H9 (cell line): ENCODE measurements around the gene TLDC2. TPM values are rescaled to one million over a fixed set of nuclear protein-coding genes. Genes with fewer than 3 reads are reported as not detected.

Source experiments
- DNase-seq: peaks from one replicate; pipeline ENCODE4 v3.0.0-alpha.2; 2017
- H2AFZ ChIP-seq: one replicate; pipeline ENCODE4 v1.6.1; 2013; ENCODE audit warnings: mild to moderate bottlenecking, low read length, control low read depth, moderate library complexity
- H2AK5ac ChIP-seq: 2 replicates; pipeline ENCODE4 v1.6.1; 2013; ENCODE audit warnings: low read length, control low read depth, mixed read lengths; ENCODE audit not compliant: insufficient read length
- H2BK120ac ChIP-seq: one replicate; pipeline ENCODE4 v1.6.1; 2013; ENCODE audit warnings: low read depth, mild to moderate bottlenecking, low read length, control low read depth, inconsistent platforms; ENCODE audit not compliant: poor library complexity, severe bottlenecking
- H2BK12ac ChIP-seq: 2 replicates; pipeline ENCODE4 v1.6.1; 2013; ENCODE audit warnings: low read length, control low read depth, mixed read lengths, low read depth; ENCODE audit not compliant: insufficient read length
- H2BK15ac ChIP-seq: 2 replicates; pipeline ENCODE4 v1.6.1; 2013; ENCODE audit warnings: low read depth, low read length, control low read depth
- H2BK20ac ChIP-seq: one replicate; pipeline ENCODE4 v1.6.1; 2013; ENCODE audit warnings: low read depth, mild to moderate bottlenecking, low read length, control low read depth, inconsistent platforms; ENCODE audit not compliant: poor library complexity, severe bottlenecking
- H2BK5ac ChIP-seq: 2 replicates; pipeline ENCODE4 v1.6.1; 2013; ENCODE audit warnings: low read length, control low read depth, mixed read lengths; ENCODE audit not compliant: insufficient read length
- H3K14ac ChIP-seq: 2 replicates; pipeline ENCODE4 v1.6.1; 2013; ENCODE audit warnings: low read length, control low read depth; ENCODE audit not compliant: insufficient read depth
- H3K18ac ChIP-seq: 2 replicates; pipeline ENCODE4 v1.6.1; 2013; ENCODE audit warnings: low read depth, mild to moderate bottlenecking, mixed read lengths, low read length, control low read depth; ENCODE audit not compliant: insufficient read length
- H3K23ac ChIP-seq: 2 replicates; pipeline ENCODE4 v1.6.1; 2013; ENCODE audit warnings: low read length, control low read depth, mixed read lengths, low read depth; ENCODE audit not compliant: insufficient read length
- H3K23me2 ChIP-seq: 2 replicates; pipeline ENCODE4 v1.6.1; 2013; ENCODE audit warnings: low read depth, mild to moderate bottlenecking, mixed read lengths, low read length, control low read depth; ENCODE audit not compliant: insufficient read length, poor library complexity, severe bottlenecking
- H3K27ac ChIP-seq: 2 replicates; pipeline ENCODE4 v1.5.1; 2013; ENCODE audit warnings: low read length, control low read depth, mixed read lengths, low read depth; ENCODE audit not compliant: insufficient read length
- H3K27me3 ChIP-seq: 2 replicates; pipeline ENCODE4 v1.6.1; 2013; ENCODE audit warnings: low read length, control low read depth, inconsistent platforms; ENCODE audit not compliant: insufficient read depth
- H3K4ac ChIP-seq: 2 replicates; pipeline ENCODE4 v1.6.1; 2013; ENCODE audit warnings: low read depth, mild to moderate bottlenecking, control low read depth, inconsistent platforms, low read length, moderate library complexity
- H3K4me1 ChIP-seq: 2 replicates; pipeline ENCODE4 v1.6.1; 2013; ENCODE audit warnings: low read length, control low read depth, inconsistent platforms; ENCODE audit not compliant: insufficient read depth
- H3K4me2 ChIP-seq: 2 replicates; pipeline ENCODE4 v1.6.1; 2013; ENCODE audit warnings: low read length, control low read depth, mixed read lengths; ENCODE audit not compliant: insufficient read length, insufficient read depth
- H3K56ac ChIP-seq: 2 replicates; pipeline ENCODE4 v1.6.1; 2013; ENCODE audit warnings: low read depth, mild to moderate bottlenecking, mixed read lengths, low read length, control low read depth; ENCODE audit not compliant: insufficient read length
- H3K79me1 ChIP-seq: 2 replicates; pipeline ENCODE4 v1.6.1; 2013; ENCODE audit warnings: low read depth, mild to moderate bottlenecking, moderate library complexity, low read length, control low read depth, inconsistent platforms; ENCODE audit not compliant: insufficient read depth, poor library complexity, severe bottlenecking
- H3K79me2 ChIP-seq: 2 replicates; pipeline ENCODE4 v1.6.1; 2013; ENCODE audit warnings: low read length, control low read depth, inconsistent platforms; ENCODE audit not compliant: insufficient read depth
- H3K9ac ChIP-seq: 2 replicates; pipeline ENCODE4 v1.6.1; 2013; ENCODE audit warnings: low read length, control low read depth, mixed read lengths; ENCODE audit not compliant: insufficient read length; ENCODE audit errors: extremely low read depth
- H3K9me3 ChIP-seq: one replicate; pipeline ENCODE4 v1.6.1; 2013; ENCODE audit warnings: low read depth, low read length, inconsistent platforms; ENCODE audit not compliant: control insufficient read depth
- H3T11ph ChIP-seq: one replicate; pipeline ENCODE4 v1.6.1; 2013; ENCODE audit warnings: mild to moderate bottlenecking, low read length, control low read depth, inconsistent platforms
- H4K20me1 ChIP-seq: one replicate; pipeline ENCODE4 v1.6.1; 2013; ENCODE audit not compliant: control insufficient read depth, insufficient read length, insufficient read depth
- H4K5ac ChIP-seq: 2 replicates; pipeline ENCODE4 v1.6.1; 2013; ENCODE audit warnings: low read depth, mild to moderate bottlenecking, mixed read lengths, low read length, control low read depth; ENCODE audit not compliant: insufficient read length
- H4K8ac ChIP-seq: replicated peaks from 2 replicates; pipeline ENCODE4 v1.6.1; 2013; ENCODE audit warnings: low read length, control low read depth, mixed read lengths, low read depth; ENCODE audit not compliant: insufficient read length
- H4K91ac ChIP-seq: 2 replicates; pipeline ENCODE4 v1.6.1; 2013; ENCODE audit warnings: low read depth, mild to moderate bottlenecking, moderate library complexity, mixed read lengths, low read length, control low read depth; ENCODE audit not compliant: insufficient read length
- H3K27ac Mint-ChIP-seq, 3 experiments: 2 replicates in 2 of 3; 3 replicates in 1 of 3; pipeline ENCODE4 v1.8.0; 2020 to 2021; ENCODE audit warnings: mixed read lengths in 3 of 3, mild to moderate bottlenecking in 1 of 3, moderate library complexity in 1 of 3
- H3K27me3 Mint-ChIP-seq: 2 replicates; pipeline ENCODE4 v1.8.0; 2021; ENCODE audit warnings: low read depth, mild to moderate bottlenecking, moderate library complexity, mixed read lengths
- H3K36me3 Mint-ChIP-seq, 3 experiments: 2 replicates in 2 of 3; 3 replicates in 1 of 3; pipeline ENCODE4 v1.8.0; 2020 to 2021; ENCODE audit warnings: low read depth in 3 of 3, mixed read lengths in 3 of 3; ENCODE audit not compliant: insufficient read depth in 1 of 3
- H3K4me1 Mint-ChIP-seq, 2 experiments: 2 replicates each; pipeline ENCODE4 v1.8.0; 2020; ENCODE audit warnings: mixed read lengths in 2 of 2
- H3K4me3 Mint-ChIP-seq, 2 experiments: 2 replicates in 1 of 2; 3 replicates in 1 of 2; pipeline ENCODE4 v1.8.0; 2020 to 2021; ENCODE audit warnings: mild to moderate bottlenecking in 2 of 2, mixed read lengths in 2 of 2, moderate library complexity in 1 of 2
- H3K9me3 Mint-ChIP-seq, 2 experiments: 2 replicates in 1 of 2; 3 replicates in 1 of 2; pipeline ENCODE4 v1.8.0; 2020; ENCODE audit warnings: mild to moderate bottlenecking in 2 of 2, mixed read lengths in 2 of 2, moderate library complexity in 1 of 2
- CTCF ChIP-seq: fragments of 200-600 bp; sonication (generic); conservative IDR thresholded peaks from 3 replicates; pipeline ENCODE4 v1.8.0; 2021; ENCODE audit warnings: antibody characterized with exemption, mild to moderate bottlenecking
- WGBS: extraction: QIAGEN DNeasy Blood & Tissue Kit; methylation state at CpG from one replicate; pipeline ENCODE4 v1.1.7; 2013; ENCODE audit warnings: missing lambda C conversion rate, low lambda C conversion rate, mixed read lengths; ENCODE audit not compliant: insufficient read length; ENCODE audit errors: extremely low coverage; 5-methylcytosine and 5-hydroxymethylcytosine counted together
- total RNA-seq: library from RNA; stranded (reverse); gene quantifications from 2 replicates; pipeline ENCODE4 v1.2.1, GENCODE V29; 2021

Gene TLDC2
- total RNA-seq, 1 experiment from 2014 or later: 0.11 TPM

DNA sequence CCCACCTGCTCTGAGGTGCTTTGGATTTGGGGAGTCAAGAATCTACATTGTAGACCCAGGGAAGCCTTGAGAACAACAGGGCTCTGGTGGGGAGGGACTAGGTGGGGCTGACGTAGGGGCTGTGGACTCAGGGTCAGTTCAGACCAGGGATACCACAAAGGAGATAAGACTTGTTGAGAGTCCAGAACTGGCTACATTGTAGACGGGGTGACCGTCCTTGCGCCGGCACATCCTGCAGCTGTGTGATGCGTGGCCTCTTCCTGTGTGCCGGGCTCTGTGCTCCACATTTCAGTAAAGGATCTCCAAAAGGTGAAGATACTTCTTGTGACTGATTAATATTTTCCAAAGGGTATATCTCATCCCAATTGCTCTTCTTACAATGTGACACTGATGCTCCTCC, 9.8 kb upstream of the TLDC2 start:
- no peak overlapping the region for H2BK12ac ChIP-seq
- H3K27ac ChIP-seq: no peak overlapping the region
- no peak overlapping the region for H2BK120ac ChIP-seq
- H3K4me3 Mint-ChIP-seq: no peak overlapping the region; a peak in 1 of 5 replicates
- H3K4me1 Mint-ChIP-seq: peaks cover 19 to 24% of the 10 kb centered on the region in 2 experiments
- no peak overlapping the region for H3K27ac Mint-ChIP-seq
- no peak overlapping the region for H4K91ac ChIP-seq
- no peak overlapping the region for H3K56ac ChIP-seq
- WGBS: no CpG with 5 or more reads among the region's 7 CpGs
- H3K79me2 ChIP-seq: no peaks in the 10 kb centered on the region
- H2AK5ac ChIP-seq: no peak overlapping the region
- H2BK5ac ChIP-seq: no peak overlapping the region
- H3K18ac ChIP-seq: no peak overlapping the region
- no peak overlapping the region for H4K5ac ChIP-seq
- no peak overlapping the region for H2BK20ac ChIP-seq
- H4K20me1 ChIP-seq: no peaks in the 10 kb centered on the region
- no peak overlapping the region for H3T11ph ChIP-seq
- peaks cover 3% of the 10 kb centered on the region for H3K23me2 ChIP-seq
- H3K9ac ChIP-seq: no peak overlapping the region
- H2AFZ ChIP-seq: no peak overlapping the region
- no peak overlapping the region for H3K23ac ChIP-seq
- H3K14ac ChIP-seq: no peak overlapping the region
- no peak for DNase-seq
- H3K79me1 ChIP-seq: no peaks in the 10 kb centered on the region
- H2BK15ac ChIP-seq: no peak overlapping the region
- H3K9me3 Mint-ChIP-seq: no peaks in the 10 kb centered on the region
- H3K4ac ChIP-seq: no peak overlapping the region
- no peak overlapping the region for H3K4me2 ChIP-seq
- H3K9me3 ChIP-seq: no peaks in the 10 kb centered on the region
- H3K36me3 Mint-ChIP-seq: peaks cover 0 to 3% (median 0%) of the 10 kb centered on the region in 3 experiments; a peak in 1 of 7 replicates
- TF ChIP-seq CTCF: no peak
- no peaks in the 10 kb centered on the region for H3K27me3 ChIP-seq
- H4K8ac ChIP-seq: no peak overlapping the region
- peaks cover 2% of the 10 kb centered on the region; the same call in 1 of the 2 replicates for H3K4me1 ChIP-seq
- peaks cover 30% of the 10 kb centered on the region for H3K27me3 Mint-ChIP-seq
